ENCODE results near the gene TMC7. TPM values are rescaled to one million over a fixed set of nuclear protein-coding genes. Genes with fewer than 3 reads are reported as not detected.

Gene TMC7
- total RNA-seq, 1 donor from 2014 or later = 2.5 TPM

GRCh38 chr16:19067349-19068236 lies 83.9 kb downstream of the TMC7 start, which contains the start of gene COQ7:
COQ7 (plus strand) TSS chr16:19067614; CDS start chr16:19067665, 51 bp downstream.
- Mint-ChIP-seq H3K27me3 (ENCODE audit: unreplicated experiment) (peaks cover 3% of the 10 kb centered on the region), H3K36me3 (ENCODE audit: unreplicated experiment) (no peaks in the 10 kb centered on the region), H3K4me3 (ENCODE audit: unreplicated experiment) (peak within 1 kb of the TSS; percentile 91), H3K4me1 (ENCODE audit: low read depth, unreplicated experiment) (no peaks in the 10 kb centered on the region), H3K9me3 (ENCODE audit: unreplicated experiment) (peaks cover 5% of the 10 kb centered on the region), H3K27ac (ENCODE audit: unreplicated experiment) (peak within 1 kb of the TSS; percentile 94)
- peak; percentile 99 for DNase-seq
- TF ChIP-seq, protein P1, sequence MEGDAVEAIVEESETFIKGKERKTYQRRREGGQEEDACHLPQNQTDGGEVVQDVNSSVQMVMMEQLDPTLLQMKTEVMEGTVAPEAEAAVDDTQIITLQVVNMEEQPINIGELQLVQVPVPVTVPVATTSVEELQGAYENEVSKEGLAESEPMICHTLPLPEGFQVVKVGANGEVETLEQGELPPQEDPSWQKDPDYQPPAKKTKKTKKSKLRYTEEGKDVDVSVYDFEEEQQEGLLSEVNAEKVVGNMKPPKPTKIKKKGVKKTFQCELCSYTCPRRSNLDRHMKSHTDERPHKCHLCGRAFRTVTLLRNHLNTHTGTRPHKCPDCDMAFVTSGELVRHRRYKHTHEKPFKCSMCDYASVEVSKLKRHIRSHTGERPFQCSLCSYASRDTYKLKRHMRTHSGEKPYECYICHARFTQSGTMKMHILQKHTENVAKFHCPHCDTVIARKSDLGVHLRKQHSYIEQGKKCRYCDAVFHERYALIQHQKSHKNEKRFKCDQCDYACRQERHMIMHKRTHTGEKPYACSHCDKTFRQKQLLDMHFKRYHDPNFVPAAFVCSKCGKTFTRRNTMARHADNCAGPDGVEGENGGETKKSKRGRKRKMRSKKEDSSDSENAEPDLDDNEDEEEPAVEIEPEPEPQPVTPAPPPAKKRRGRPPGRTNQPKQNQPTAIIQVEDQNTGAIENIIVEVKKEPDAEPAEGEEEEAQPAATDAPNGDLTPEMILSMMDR (IDR thresholded peaks at IDR 0.05; ENCODE audit: partially characterized antibody, unreplicated experiment) = no peak

GRCh38 chr16:19068237-19068815 lies 84.6 kb downstream of the TMC7 start:
- no peak for DNase-seq
- H3K27me3 Mint-ChIP-seq (ENCODE audit: unreplicated experiment) = peaks cover 3% of the 10 kb centered on the region
- peak overlapping the region; percentile 94 for H3K27ac Mint-ChIP-seq (ENCODE audit: unreplicated experiment)
- peak overlapping the region; percentile 91 for H3K4me3 Mint-ChIP-seq (ENCODE audit: unreplicated experiment)
- no peaks in the 10 kb centered on the region for H3K36me3 Mint-ChIP-seq (ENCODE audit: unreplicated experiment)
- H3K9me3 Mint-ChIP-seq (ENCODE audit: unreplicated experiment) = peaks cover 5% of the 10 kb centered on the region
- TF ChIP-seq, protein P1 (IDR thresholded peaks at IDR 0.05; ENCODE audit: partially characterized antibody, unreplicated experiment) = no peak
- H3K4me1 Mint-ChIP-seq (ENCODE audit: low read depth, unreplicated experiment) = no peaks in the 10 kb centered on the region

GRCh38 chr16:19071811-19072777 lies 88.4 kb downstream of the TMC7 start:
- H3K4me3 Mint-ChIP-seq (ENCODE audit: unreplicated experiment) = no peak overlapping the region

GRCh38 chr16:19073344-19073743 lies 89.6 kb downstream of the TMC7 start:
- H3K4me3 Mint-ChIP-seq (ENCODE audit: unreplicated experiment) = no peak overlapping the region
- no peaks in the 10 kb centered on the region for H3K4me1 Mint-ChIP-seq (ENCODE audit: low read depth, unreplicated experiment)
- no peak for DNase-seq
- TF ChIP-seq, protein P1 (IDR thresholded peaks at IDR 0.05; ENCODE audit: partially characterized antibody, unreplicated experiment) = no peak
- H3K9me3 Mint-ChIP-seq (ENCODE audit: unreplicated experiment) = no peaks in the 10 kb centered on the region
- H3K27ac Mint-ChIP-seq (ENCODE audit: unreplicated experiment) = no peak overlapping the region
- H3K36me3 Mint-ChIP-seq (ENCODE audit: unreplicated experiment) = no peaks in the 10 kb centered on the region
- no peaks in the 10 kb centered on the region for H3K27me3 Mint-ChIP-seq (ENCODE audit: unreplicated experiment)

More at GRCh38 chr16:19071811-19072777, 88.4 kb downstream of the TMC7 start:
- H3K27ac Mint-ChIP-seq (ENCODE audit: unreplicated experiment) = no peak overlapping the region
- peak; percentile 65 for DNase-seq
- TF ChIP-seq, protein P1 (IDR thresholded peaks at IDR 0.05; ENCODE audit: partially characterized antibody, unreplicated experiment) = peak; percentile 68
- H3K27me3 Mint-ChIP-seq (ENCODE audit: unreplicated experiment) = peaks cover 3% of the 10 kb centered on the region
- H3K4me1 Mint-ChIP-seq (ENCODE audit: low read depth, unreplicated experiment) = no peaks in the 10 kb centered on the region
- no peaks in the 10 kb centered on the region for H3K36me3 Mint-ChIP-seq (ENCODE audit: unreplicated experiment)
- peaks cover 5% of the 10 kb centered on the region for H3K9me3 Mint-ChIP-seq (ENCODE audit: unreplicated experiment)

Measured in glutamatergic neuron (in vitro differentiated cells).